IPS-NIHi7 (cell line): ENCODE measurements around the gene COQ10A.
A peak's percentile ranks its signal among the peaks of the same experiment; 100 is the strongest.

Experiments
- DNase-seq: peaks from one replicate; pipeline ENCODE4 v3.0.0; 2012; ENCODE audit warnings: mixed read lengths; ENCODE audit errors: extremely low spot score

Gene COQ10A

DNA sequence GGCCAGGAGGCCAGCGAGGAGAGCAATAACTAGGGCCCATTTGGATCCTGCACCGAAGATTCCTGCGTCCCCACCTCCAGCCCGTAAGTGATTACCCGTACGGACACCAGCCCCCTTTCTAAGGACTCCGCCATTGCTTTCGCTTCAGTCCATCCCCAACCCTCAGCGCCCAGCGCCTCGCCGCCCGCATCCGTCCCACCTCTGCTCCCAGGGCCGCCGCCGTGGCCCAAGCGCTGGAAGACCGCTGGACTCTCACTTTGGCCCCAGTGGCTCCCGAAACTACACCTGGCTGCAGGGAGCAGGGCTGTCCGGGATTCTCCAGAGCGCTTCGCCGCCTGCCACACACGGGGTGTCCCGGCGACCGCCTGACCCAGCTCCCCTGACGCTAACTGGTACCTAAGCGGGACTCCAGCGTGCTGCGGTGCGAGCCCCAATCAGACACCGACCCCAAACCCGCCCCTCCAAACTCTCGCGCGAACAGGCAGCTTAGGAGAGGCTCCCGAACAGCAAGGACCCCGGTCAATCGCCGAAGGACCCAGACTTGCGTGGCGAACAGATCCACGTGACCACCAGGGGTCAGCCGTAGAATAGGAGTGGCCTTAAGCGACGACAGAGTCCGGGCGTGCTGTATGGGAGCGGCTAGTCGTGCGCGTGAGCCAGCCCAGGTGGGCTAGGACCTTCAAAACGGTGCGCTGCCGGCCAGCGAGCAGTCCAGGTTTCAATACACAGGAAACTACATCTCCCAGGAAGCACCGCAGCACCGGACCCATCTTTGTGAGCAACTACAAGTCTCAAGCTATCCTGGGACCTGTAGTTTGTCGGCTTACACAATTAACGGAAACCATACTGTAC is 49.1 kb downstream of the COQ10A start, which contains the start of gene CNPY2:
Gene CNPY2 (minus strand): TSS at position 367 of the 852 bp plus-strand sequence. CDS start 771 bp downstream, outside the sequence.
- DNase-seq, result peak; percentile 97

DNA sequence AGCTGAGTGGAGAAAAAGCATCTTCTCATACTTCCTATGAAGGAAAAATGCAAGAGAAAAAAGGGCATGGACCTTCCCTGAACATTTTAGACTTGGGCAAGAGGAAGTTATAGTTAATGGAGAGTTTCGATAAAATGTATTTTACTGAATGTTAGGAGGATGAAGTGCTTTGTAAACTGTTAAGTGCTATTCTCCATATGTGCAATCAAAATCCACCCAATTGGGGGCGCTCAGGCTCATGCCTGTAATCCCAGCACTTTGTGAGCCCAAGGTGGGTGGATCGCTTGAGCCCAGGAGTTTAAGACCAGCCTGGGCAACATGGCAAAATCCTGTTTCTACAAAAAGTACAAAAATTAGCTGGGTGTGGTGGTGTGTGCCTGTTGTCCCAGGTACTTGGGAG is 50.9 kb downstream of the COQ10A start:
- no peak for DNase-seq
